Right renal pelvis (tissue), 4 donors: Measurements from ENCODE around the gene PLCH2. TPM values are rescaled to one million over a fixed set of nuclear protein-coding genes. Genes with fewer than 3 reads are reported as not detected.
"Not testable (repeated sequence)": the region's sequence is repeated elsewhere in the genome, so short reads cannot be mapped to it uniquely, and the experiment has no call there.

ENCODE experiments used
- DNase-seq, 4 donors: peaks; one replicate each; pipeline ENCODE4 v3.0.0-alpha.2; 2013; ENCODE audit warnings: low read depth in 4 of 4, low spot score in 3 of 4, missing footprints in 1 of 4
- polyA plus RNA-seq, 4 donors: library from polyadenylated mRNA; unstranded; fragments of 120-200 nt; gene quantifications; one replicate each; pipeline ENCODE4 v1.2.1, GENCODE V29; 2013; ENCODE audit not compliant: insufficient read length in 4 of 4

Gene PLCH2
- polyA plus RNA-seq, 4 donors = 0.86 to 2.4 (median 1.4) TPM

- DNase-seq = no peak
These were observed 64.9 kb downstream of the PLCH2 start for GRCh38 chr1:2540816-2541492.

GRCh38 chr1:2541619-2542245 lies 65.6 kb downstream of the PLCH2 start:
- DNase-seq = no peak

GRCh38 chr1:2542246-2542915 lies 66.3 kb downstream of the PLCH2 start:
- no peak for DNase-seq

- no peak for DNase-seq
These were observed 67.5 kb downstream of the PLCH2 start for GRCh38 chr1:2543543-2544092.

DNA sequence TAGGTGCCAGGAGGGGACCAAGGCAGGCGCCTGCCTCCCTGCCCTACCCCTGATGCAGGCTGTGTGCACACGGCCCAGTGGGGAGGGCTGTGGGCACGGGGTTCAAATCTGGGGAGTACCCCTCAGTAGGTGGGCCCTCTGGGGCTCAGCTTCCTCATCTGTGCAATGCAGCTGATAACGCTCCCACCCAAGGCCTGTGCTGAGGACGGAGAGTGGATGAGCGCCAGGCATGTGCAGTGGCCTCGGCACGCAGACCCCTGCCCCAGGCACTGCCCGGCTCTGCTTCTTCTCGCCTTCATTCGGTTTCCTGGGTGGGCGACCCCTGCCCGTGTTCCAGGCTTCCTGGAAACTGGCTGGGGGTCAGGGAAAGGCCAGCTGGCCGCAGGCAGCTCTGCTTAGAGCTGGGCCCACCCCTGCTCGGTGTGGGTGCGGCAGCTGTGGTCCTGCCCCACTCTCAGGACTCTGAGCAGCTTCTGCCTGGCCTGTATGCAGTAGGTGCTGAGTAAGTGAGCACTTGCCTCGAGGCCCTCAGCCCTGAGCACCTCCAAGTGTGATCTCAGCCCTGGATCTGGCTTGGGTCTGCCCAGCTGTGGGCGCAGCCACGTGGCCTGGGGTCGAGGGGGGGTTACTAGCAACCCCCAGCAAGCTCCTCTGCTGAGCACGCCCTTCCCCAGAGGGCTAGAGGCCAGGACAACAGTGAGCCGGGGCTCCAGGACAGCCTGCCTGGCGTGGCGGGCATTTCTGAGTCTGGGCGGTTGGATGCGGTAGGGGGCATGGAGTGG lies 68.2 kb downstream of the PLCH2 start:
- no peak for DNase-seq

GRCh38 chr1:2544875-2545640 lies 69.0 kb downstream of the PLCH2 start:
- DNase-seq = no peak

- DNase-seq = no peak
These were observed 69.8 kb downstream of the PLCH2 start for GRCh38 chr1:2545754-2546514.

GRCh38 chr1:2546515-2547209 lies 70.6 kb downstream of the PLCH2 start:
- DNase-seq = no peak

DNA sequence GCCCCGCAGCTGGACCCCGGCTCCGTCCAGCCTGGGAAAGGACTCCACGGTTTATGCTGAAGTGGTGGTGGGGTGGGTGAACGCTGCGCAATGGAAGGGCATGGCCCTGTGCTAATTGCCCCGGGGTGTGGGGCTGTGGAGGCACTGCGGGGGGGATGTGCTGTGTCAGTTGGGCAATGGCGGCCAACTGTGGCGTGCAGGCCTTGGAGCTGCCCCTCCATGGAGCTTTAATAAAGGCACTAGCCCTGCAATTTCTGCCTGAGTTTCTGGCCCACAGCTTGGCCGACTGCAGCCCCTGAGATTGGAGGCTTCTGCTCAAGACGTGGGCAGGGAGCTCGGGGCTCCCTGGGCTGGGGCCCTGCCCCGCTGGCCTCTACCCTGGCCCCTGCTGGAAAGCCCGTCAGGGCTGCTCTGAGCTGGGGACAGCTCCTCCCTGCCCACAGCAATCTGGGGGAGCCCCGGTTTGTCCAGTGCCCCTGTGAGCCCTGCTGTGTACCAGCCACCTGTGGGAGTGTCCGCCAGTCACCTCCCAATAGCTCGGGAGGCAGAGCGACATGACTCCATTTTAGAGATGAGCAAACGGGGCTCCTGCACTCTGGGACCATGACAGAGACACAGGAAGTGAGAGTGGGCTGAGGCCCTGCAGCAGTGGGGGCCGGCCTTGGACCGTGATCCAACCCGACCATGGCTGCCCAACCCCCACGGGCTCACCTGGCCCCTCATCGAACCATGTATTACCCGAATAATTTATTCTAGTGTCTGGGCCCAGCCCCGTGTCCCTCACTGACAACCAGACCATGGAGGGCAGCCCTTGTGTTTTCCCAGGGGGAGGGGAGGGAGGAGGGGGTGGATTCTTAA lies 71.3 kb downstream of the PLCH2 start:
- no peak for DNase-seq

DNA sequence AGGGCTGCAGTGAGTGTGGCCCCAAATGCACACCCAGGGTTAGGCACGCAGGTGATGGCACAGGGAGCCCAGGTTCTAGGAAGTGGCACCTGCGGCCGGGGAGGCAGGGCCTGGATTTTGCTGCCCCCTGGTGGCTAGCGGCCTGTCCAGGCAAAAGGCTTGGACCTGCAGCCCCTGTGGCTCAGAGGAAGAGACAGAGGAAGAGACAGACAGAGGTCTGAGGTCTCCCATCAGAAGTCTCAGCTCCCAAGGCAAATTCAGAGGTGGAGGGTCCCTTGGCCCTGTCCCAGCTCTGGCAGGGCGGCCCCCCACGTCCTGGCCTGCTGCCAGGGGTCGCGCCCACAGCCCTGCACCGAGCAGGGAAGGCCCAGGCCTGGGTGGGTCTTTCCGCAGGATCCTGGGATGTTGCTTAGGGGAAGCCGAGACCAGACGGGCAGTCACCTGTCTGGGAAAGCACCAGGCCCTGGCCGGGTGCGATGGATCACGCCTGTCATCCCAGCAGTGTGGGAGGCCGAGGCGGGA lies 72.0 kb downstream of the PLCH2 start:
- no peak for DNase-seq

- not testable (repeated sequence) for DNase-seq
These were observed 73.4 kb downstream of the PLCH2 start for GRCh38 chr1:2549367-2550029.

DNA sequence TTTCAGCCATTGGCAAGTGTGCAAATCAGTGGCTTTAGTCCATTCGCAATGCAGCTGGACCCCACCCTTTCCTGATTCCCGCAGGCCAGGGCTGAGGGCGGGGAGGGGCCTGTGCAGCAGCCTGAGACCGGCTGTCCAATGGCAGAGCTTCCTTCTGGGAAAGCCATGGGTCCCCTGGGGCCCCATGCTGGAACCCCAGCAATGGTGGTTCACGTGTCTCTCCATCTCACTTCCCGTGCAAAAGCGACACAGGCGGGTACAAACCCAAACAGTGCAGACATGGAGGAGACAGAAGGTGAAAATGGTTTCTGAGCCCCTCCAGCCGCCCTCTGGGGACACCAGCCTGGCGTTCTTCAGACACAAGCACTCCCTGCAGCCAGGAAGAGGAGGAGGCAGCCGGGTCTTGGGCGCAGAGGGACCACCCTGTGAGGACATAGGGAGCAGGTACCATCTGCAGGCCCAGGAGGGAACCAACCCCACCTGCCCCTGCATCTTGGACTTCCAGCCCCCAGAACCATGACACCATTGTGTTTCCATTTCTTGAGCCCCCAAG lies 74.3 kb downstream of the PLCH2 start:
- DNase-seq = not testable (repeated sequence)

GRCh38 chr1:2551544-2551943 lies 75.5 kb downstream of the PLCH2 start:
- DNase-seq = not testable (repeated sequence)

- no peak for DNase-seq
These were observed 76.1 kb downstream of the PLCH2 start for GRCh38 chr1:2552189-2552588.

DNA sequence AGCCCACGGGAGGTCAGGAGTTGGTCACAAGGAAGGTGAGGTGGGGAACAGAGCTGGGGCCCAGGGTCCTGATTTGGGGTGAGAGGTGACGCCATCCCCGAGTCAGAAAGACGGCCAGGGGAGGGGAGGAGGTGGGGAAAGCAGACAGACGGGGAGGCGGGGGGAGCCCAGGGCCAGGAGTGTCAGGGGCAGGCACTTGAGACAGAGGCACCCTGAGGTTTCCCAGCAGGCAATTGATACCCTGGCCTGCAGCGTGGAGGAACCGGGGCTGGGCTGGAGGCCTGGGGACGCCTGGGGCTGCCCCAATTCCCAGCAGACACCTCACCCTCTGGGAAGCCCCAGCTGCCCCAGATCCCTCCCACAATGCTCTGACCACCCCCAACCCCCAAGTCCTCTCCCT lies 77.0 kb downstream of the PLCH2 start:
- not testable (repeated sequence) for DNase-seq

DNA sequence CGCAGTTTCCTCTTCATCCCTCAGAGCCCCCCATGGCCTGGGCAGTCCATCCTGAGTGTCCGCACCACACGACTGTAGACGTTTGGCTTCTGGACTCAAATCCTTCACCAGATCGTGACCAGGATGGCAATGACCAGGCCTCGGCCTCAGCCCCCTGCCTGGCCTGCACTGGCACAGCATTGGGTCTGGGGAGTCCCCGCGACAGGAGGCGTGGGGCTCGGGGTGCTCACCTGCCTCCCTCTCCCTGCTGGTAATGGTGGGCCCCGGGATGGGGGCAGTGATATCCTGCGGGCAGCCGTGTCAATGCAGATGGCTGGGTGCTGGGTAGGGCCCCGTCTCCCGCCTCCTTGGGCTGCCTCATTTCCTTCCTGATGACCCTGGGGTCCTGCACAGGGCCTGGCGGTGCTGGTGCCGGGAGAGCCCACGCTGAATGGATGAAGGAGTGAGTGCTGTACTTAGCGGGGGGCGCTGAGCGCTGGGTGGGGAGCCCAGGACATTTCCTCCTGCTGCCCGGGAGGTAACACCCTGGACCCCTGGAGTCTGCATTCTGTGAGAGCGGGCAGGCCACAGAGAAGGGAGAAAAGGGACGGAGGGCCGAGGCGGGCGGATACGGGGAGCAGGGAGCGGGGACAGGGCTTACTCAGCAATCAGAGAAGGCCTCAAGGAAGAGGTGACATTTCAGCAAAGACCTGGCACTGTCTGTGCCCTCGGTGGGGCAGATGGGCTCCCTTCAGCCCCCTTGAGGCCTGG lies 78.0 kb downstream of the PLCH2 start:
- DNase-seq = no peak
